Mononuclear cell (primary cell): ENCODE measurements around the gene ERG28. TPM values are rescaled to one million over a fixed set of nuclear protein-coding genes. Genes with fewer than 3 reads are reported as not detected.
"Not testable (repeated sequence)": the region's sequence is repeated elsewhere in the genome, so short reads cannot be mapped to it uniquely, and the experiment has no call there.

Source experiments
- H3K27me3 ChIP-seq: 2 replicates; pipeline ENCODE4 v1.6.0; 2011; ENCODE audit warnings: low read length, control low read depth; ENCODE audit not compliant: insufficient read depth
- H3K4me1 ChIP-seq: 2 replicates; pipeline ENCODE4 v1.5.1; 2011; ENCODE audit warnings: mild to moderate bottlenecking, low read length, control low read depth; ENCODE audit not compliant: insufficient read depth
- H3K4me3 ChIP-seq: 2 replicates; pipeline ENCODE4 v1.5.1; 2011; ENCODE audit warnings: mild to moderate bottlenecking, low read length, moderate library complexity
- H3K9me3 ChIP-seq: 2 replicates; pipeline ENCODE4 v1.5.1; 2011; ENCODE audit warnings: low read depth, mild to moderate bottlenecking, control low read depth, low read length
- total RNA-seq: library from RNA; depleted of rRNA; stranded (reverse); fragments of >200 nt; gene quantifications from one replicate; pipeline ENCODE4 v1.2.3, GENCODE V29; 2012

Gene ERG28
- total RNA-seq, 1 donor: 3.8 TPM

DNA sequence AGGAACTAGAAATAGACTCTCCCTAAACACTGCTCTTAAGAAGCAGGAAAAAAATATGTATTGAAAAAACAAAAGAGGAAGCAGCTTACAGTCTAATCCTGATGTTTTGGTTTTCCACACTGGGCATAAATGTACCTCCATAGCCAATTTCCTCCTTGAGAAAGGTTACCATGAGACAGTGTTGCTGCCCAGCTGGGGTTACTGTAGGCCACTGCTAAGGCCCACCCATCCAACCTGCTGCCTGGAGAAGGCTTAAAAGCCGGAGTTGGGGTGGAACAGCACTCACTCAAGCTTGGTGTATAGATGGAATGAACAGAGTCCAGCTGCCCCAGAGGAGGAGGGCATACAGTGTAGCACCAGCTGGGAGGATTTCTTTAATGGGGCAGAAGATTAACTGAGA is 41.1 kb downstream of the ERG28 start:
- Histone ChIP-seq H3K9me3 (no peaks in the 10 kb centered on the region), H3K27me3 (no peaks in the 10 kb centered on the region), H3K4me1 (peaks cover 31% of the 10 kb centered on the region), H3K4me3 (no peak overlapping the region)

DNA sequence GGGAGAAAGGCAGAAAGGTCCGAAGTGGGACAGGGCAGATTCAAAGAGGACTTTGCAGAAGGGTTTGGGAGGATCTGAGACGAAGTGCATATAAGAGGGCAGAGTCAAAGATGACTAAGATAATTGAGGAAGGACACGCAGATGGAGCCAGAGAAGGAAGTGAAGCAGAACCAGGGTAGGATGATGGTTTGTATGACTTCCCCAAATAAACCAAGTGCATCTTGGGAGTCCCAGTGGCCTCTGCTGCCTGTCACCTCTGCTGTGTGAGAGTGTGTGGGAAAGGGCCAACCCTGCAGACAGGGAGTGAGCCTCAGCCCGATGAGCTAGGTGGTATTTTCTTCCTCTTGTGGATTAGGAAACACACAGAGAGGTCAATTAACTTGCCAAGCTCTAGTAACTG is 45.5 kb downstream of the ERG28 start:
- no peaks in the 10 kb centered on the region for H3K9me3 ChIP-seq
- no peaks in the 10 kb centered on the region for H3K27me3 ChIP-seq
- peaks cover 66% of the 10 kb centered on the region for H3K4me1 ChIP-seq
- no peak overlapping the region for H3K4me3 ChIP-seq

DNA sequence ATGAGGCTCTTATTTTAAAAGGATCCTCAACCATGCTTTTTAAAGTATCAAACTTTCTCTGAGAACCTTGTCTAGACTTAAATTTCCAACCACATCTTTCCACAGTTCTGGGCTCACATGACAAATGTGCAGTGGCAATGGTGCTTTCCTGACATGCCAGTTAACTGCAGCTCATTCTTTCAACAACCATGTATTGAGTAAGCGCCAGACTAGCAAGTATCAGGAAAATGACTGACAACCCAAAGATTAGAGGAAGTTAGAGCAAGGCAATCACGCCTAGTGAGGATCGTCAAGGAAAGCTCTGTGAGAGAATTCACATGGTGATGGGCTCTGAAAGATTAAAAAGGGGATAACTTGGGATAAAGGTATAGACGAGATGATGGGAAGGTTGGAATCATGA is 46.5 kb downstream of the ERG28 start:
- Histone ChIP-seq H3K4me1 (peaks cover 72% of the 10 kb centered on the region), H3K4me3 (no peak overlapping the region), H3K9me3 (no peaks in the 10 kb centered on the region), H3K27me3 (no peaks in the 10 kb centered on the region)

DNA sequence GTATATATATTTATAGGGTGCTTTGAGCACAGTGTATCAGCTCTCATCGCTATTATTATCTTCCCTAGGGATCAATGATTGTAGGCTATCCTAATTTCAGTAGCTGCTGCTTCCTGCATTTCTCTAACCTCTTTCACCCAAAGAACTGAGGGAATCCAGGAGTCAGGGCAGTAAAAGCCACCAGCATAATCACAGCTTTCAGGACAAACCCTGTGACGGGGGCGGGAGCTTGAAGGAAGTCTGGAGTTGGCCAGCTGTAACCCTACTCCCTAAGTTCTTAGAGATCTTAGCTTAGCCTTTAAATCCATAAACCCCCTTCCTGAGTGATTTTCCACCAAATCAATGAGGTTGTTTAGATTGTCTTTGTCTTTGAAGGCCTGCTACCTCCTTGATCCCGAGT is 48.5 kb downstream of the ERG28 start:
- H3K27me3 ChIP-seq: no peaks in the 10 kb centered on the region
- H3K4me1 ChIP-seq: peaks cover 78% of the 10 kb centered on the region
- no peaks in the 10 kb centered on the region for H3K9me3 ChIP-seq
- H3K4me3 ChIP-seq: no peak overlapping the region

DNA sequence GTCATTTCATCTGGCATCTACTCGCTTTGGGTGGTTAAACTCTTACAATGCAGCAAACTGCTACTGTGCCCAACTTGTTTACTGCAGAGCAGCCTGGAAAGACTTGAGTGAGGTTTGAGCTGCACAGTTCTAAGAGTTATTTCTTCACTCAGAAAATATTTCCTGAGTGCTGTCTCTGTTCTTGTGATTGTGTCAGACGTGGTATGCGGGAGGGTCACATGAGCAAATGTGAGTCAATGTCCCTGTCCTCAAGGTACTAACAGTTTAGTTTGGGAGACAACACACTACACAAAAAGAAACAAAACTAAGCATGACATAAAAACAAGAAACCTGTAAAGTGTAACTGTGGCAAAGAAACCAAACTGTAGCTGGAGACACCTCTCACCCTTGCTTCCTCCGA is 49.8 kb downstream of the ERG28 start:
- Histone ChIP-seq H3K4me3 (no peak overlapping the region), H3K27me3 (no peaks in the 10 kb centered on the region), H3K9me3 (no peaks in the 10 kb centered on the region), H3K4me1 (peaks cover 72% of the 10 kb centered on the region)

GRCh38 chr14:75609606-75610475 is 50.8 kb downstream of the ERG28 start:
- no peak overlapping the region for H3K4me3 ChIP-seq
- H3K27me3 ChIP-seq: no peaks in the 10 kb centered on the region
- H3K4me1 ChIP-seq: peaks cover 72% of the 10 kb centered on the region
- no peaks in the 10 kb centered on the region for H3K9me3 ChIP-seq

DNA sequence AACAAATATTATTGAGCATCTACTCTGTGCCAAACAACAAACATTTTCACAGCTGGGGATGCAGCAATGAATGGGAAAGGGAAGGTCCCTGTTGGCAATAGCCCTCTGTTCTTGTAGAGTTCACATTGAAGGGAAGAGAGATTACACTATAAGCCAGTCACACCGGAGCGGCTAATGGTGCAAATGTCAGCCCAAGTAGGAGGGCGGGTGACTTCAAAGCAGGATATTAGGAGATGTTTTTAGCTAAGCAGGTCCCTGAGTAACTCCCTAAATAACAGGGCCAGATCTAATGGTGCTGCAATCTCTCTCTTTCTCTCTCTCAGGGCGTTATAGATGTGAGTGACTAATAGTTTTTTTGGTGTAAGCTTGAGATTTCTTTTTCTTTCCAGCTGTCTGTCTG is 51.6 kb downstream of the ERG28 start:
- Histone ChIP-seq H3K4me1 (peaks cover 73% of the 10 kb centered on the region), H3K4me3 (no peak overlapping the region), H3K27me3 (no peaks in the 10 kb centered on the region), H3K9me3 (no peaks in the 10 kb centered on the region)

- no peak overlapping the region for H3K4me3 ChIP-seq
- no peaks in the 10 kb centered on the region for H3K9me3 ChIP-seq
- peaks cover 74% of the 10 kb centered on the region for H3K4me1 ChIP-seq
- no peaks in the 10 kb centered on the region for H3K27me3 ChIP-seq
Observed at GRCh38 chr14:75607842-75608640, 52.6 kb downstream of the ERG28 start.

DNA sequence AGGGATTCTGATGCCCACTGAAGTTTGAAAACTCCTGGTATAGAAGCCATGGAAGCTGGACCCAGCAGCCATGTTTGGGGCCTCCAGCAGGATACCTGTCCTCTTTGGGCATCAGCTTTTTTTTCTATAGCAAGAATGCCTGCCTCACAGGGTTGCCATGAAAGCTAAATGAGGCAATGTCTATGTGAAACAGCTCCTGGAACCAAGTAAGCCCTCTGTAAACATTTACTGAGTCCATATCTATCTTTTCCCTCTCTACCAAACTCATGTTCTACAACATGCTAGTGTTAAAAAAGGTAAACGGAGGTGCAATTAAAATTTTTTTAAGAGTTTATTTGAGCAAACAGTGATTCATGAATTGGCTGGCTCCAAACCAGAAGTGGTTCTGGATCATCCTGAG is 53.6 kb downstream of the ERG28 start:
- H3K9me3 ChIP-seq: no peaks in the 10 kb centered on the region
- H3K27me3 ChIP-seq: no peaks in the 10 kb centered on the region
- H3K4me3 ChIP-seq: no peak overlapping the region
- H3K4me1 ChIP-seq: peaks cover 78% of the 10 kb centered on the region

GRCh38 chr14:75605916-75606315 is 54.8 kb downstream of the ERG28 start:
- Histone ChIP-seq H3K27me3 (no peaks in the 10 kb centered on the region), H3K4me3 (no peak overlapping the region), H3K9me3 (no peaks in the 10 kb centered on the region), H3K4me1 (peaks cover 71% of the 10 kb centered on the region)

- H3K4me1 ChIP-seq: peaks cover 65% of the 10 kb centered on the region
- no peaks in the 10 kb centered on the region for H3K9me3 ChIP-seq
- no peaks in the 10 kb centered on the region for H3K27me3 ChIP-seq
- H3K4me3 ChIP-seq: no peak overlapping the region
Observed at GRCh38 chr14:75604979-75605851, 55.5 kb downstream of the ERG28 start.

GRCh38 chr14:75602503-75602902 is 58.2 kb downstream of the ERG28 start:
- Histone ChIP-seq H3K4me1 (peaks cover 66% of the 10 kb centered on the region), H3K27me3 (no peaks in the 10 kb centered on the region), H3K9me3 (no peaks in the 10 kb centered on the region), H3K4me3 (no peak overlapping the region)

DNA sequence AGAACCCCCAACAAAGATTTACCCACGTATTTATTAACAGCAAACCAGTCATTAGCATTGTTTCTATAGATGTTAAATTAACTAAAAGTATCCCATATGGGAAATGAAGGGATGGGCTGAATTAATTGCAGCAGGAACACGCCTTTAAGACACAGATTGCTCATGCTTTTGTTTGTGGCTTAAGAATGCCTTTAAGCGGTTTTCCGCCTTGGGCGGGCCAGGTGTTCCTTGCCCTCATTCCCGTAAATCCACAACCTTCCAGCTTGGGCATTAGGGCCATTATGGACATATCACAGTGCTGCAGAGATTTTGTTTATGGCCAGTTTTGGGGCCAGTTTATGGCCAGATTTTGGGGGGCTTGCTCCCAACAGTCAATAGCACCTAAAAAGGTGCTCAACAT is 59.6 kb downstream of the ERG28 start:
- H3K4me3 ChIP-seq, H3K27me3 ChIP-seq, H3K9me3 ChIP-seq: not testable (repeated sequence)
- peaks cover 72% of the 10 kb centered on the region for H3K4me1 ChIP-seq

DNA sequence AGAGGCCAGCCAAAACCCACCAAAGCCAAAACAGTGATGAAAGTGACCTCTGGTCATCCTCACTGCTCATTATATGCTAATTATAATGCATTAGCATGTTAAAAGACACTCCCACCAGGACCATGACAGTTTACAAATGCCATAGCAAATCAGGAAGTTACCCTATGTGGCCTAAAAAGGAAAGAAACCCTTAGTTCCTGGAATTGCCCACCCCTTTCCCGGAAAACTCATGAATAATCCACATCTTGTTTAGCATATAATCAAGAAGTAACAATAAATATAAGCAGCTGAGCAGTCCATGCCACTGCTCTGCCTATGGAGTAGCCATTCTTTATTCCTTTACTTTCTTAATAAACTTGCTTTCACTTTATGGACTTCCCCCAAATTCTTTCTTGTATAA is 60.6 kb downstream of the ERG28 start:
- not testable (repeated sequence) for H3K4me3 ChIP-seq, H3K27me3 ChIP-seq, H3K9me3 ChIP-seq
- peaks cover 72% of the 10 kb centered on the region for H3K4me1 ChIP-seq
